ENCODE results near the gene NFKB1. TPM values are rescaled to one million over a fixed set of nuclear protein-coding genes. Genes with fewer than 3 reads are reported as not detected.

The NFKB1 gene
- total and polyA plus RNA-seq, 9 of the 15 experiments (the other 6 are each of a cell fraction or from before 2014, with no cell fraction given), result 2.4 to 14.5 (median 10.3) TPM

DNA sequence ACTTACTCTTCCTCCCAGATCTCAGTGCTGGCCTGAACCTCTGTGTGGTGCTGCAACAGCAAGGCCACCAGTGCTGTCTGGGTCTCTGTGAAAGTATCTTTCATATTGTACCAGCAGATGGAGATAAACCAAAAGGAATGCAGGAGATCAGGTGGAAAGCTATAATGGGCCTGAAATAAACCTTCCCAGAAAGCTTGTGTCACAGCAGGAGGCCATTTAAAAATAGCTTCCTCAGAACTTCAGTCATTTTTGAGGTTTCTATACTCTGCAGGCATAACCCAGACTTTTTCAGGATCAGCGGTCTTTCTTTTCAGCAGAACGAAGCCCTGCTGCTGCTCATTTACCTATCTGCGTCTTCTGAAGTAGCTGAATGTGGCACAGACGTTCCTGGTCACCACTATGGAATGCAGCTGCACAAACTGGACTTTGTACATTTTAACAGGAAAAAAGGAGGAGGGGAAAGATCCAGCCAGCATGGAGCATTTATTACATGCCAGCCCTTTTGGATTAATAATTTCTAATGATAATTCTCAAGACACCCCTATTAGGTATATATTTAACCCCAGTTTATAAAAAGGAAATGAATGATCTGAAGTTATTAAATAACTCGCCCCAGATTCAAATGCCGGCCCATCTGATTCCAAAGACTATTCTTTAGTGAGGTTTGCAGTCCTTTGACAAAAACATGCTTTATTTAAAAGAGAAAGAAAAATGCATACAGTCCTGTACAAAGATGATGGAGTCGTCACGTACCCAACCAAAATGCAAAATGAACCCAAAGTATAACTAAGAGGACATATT is 119.7 kb downstream of the NFKB1 start (continued):
- TF ChIP-seq, protein P1, sequence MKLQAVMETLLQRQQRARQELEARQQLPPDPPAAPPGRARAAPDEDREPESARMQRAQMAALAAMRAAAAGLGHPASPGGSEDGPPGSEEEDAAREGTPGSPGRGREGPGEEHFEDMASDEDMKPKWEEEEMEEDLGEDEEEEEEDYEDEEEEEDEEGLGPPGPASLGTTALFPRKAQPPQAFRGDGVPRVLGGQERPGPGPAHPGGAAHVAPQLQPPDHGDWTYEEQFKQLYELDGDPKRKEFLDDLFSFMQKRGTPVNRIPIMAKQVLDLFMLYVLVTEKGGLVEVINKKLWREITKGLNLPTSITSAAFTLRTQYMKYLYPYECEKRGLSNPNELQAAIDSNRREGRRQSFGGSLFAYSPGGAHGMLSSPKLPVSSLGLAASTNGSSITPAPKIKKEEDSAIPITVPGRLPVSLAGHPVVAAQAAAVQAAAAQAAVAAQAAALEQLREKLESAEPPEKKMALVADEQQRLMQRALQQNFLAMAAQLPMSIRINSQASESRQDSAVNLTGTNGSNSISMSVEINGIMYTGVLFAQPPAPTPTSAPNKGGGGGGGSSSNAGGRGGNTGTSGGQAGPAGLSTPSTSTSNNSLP (IDR thresholded peaks at IDR 0.05; ENCODE audit: borderline replicate concordance, low read depth, low read length), result 0 out of 2 replicates have a peak, but pooled peaks have one; percentile 18

DNA sequence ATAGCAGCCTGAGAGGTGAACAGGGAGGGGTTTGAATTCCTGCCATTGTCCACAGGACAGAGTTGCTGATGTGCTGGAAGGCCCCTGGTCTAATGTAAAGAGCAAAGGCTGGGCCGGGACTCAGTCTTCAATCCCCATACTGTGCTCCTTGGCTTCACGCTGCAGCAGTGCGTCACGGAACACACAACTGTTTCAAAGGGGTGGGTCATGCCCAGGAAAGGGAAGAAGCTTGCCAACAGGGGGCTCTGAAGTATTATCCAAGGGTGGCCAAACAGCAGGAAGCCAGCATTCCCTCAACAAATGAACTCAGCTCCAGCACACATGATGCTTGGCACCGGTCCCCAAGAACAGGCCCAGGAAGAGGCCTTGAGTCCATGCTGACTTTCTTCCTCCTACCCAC is 122.5 kb downstream of the NFKB1 start:
- BruUV-seq (replicated peaks), result no TSS peak
- POLR2A ChIA-PET, result no interaction called here
- no peaks in the 10 kb centered on the region for H4K20me1 ChIP-seq (replicated peaks; ENCODE audit: control insufficient read depth, insufficient read depth, low read length)
- H3K4me1 ChIP-seq (replicated peaks in 1 of 2; ENCODE audit: control insufficient read depth in 2 of 2, insufficient read depth in 2 of 2, low read length in 2 of 2), result no peaks in the 10 kb centered on the region; a peak in 1 of 5 replicates
- peak overlapping the region; percentile 58; the same call in 1 of the 2 replicates for H2AFZ ChIP-seq (ENCODE audit: low read depth, low read length)
- H3K4me2 ChIP-seq (ENCODE audit: insufficient read depth, low read length), result no peak overlapping the region
- no peaks in the 10 kb centered on the region for H3K79me2 ChIP-seq (ENCODE audit: control insufficient read depth, insufficient read depth, low read length)
- WGBS (ENCODE audit: insufficient coverage, low coverage, missing lambda C conversion rate), result 25% methylated on average over 5 of the region's 5 CpGs
- peak in 2 of 4 experiments; percentile 33 to 55 for DNase-seq (ENCODE audit: extremely low read depth in 1 of 4, low spot score in 3 of 4)
- CTCF ChIA-PET (ENCODE audit: low intra/inter-chr PET ratio), result interaction anchor here (2.1 to 2.2 kb wide), 2 partner anchors 386 to 468 kb away, joined by 7 to 12 read pairs; no protein-coding TSS in a partner anchor
- peak; percentile 37 for ATAC-seq
- no peak overlapping the region for H3K27ac ChIP-seq (ENCODE audit: extremely low read depth, low read depth, low read length)
- H3K9me3 ChIP-seq (replicated peaks; ENCODE audit: control insufficient read depth, insufficient read depth, low read depth, low read length), result no peaks in the 10 kb centered on the region
- H3K36me3 ChIP-seq (ENCODE audit: control insufficient read depth, insufficient read depth, low read length), result no peaks in the 10 kb centered on the region
- H3K9me1 ChIP-seq (ENCODE audit: control insufficient read depth, insufficient read depth, low read length), result no peaks in the 10 kb centered on the region
- in situ Hi-C loops (cut with MboI) (loop anchor here (5.0 to 25.0 kb wide), 3 partner anchors 384 to 1314 kb away; no protein-coding TSS in a partner anchor), intact Hi-C loops (cut with micrococcal nuclease) (loop anchor here (5.0 to 10.0 kb wide), 3 partner anchors 191 to 1309 kb away; no protein-coding TSS in a partner anchor)
- H3K27me3 ChIP-seq (ENCODE audit: control insufficient read depth in 2 of 2, insufficient read depth in 2 of 2, low read length in 2 of 2), result no peaks in the 10 kb centered on the region
- no peak overlapping the region for H3K4me3 ChIP-seq
- FAIRE-seq, result peak; percentile 15
- H3K9ac ChIP-seq (ENCODE audit: insufficient read depth in 1 of 2, low read depth in 2 of 2, low read length in 2 of 2), result no peak overlapping the region
- TF ChIP-seq CTCF (IDR thresholded peaks at IDR 0.05 in 2 of 3, conservative IDR thresholded peaks at IDR 0.05 in 1 of 3; ENCODE audit: insufficient read depth in 2 of 3, low read depth in 1 of 3, low read length in 3 of 3) (peak; percentile 25 to 57 (median 50); a peak in 5 of 6 replicates), STAT5B (CRISPR knock-in tag; IDR thresholded peaks at IDR 0.05) (no peak), ZNF165 (CRISPR knock-in tag; IDR thresholded peaks at IDR 0.05; ENCODE audit: borderline replicate concordance) (no peak), HOMEZ (CRISPR knock-in tag; IDR thresholded peaks at IDR 0.05) (no peak), STAG1 (CRISPR knock-in tag; IDR thresholded peaks at IDR 0.05; ENCODE audit: borderline replicate concordance) (peak; percentile 22; the same call in 1 of the 2 replicates), ZC3H11A (IDR thresholded peaks at IDR 0.05; ENCODE audit: low read depth, low read length) (no peak), RAD21 (CRISPR knock-in tag; conservative IDR thresholded peaks at IDR 0.05 in 1 of 2, IDR thresholded peaks at IDR 0.05 in 1 of 2) (peak; percentile 44 to 62; a peak in 3 of 4 replicates), POLR2AphosphoS2 (IDR thresholded peaks at IDR 0.05; ENCODE audit: low read length) (no peak), STAT6 (CRISPR knock-in tag; IDR thresholded peaks at IDR 0.05) (no peak)

Measured in K562 (cell line).